B cell (primary cell): ENCODE measurements around the gene TBC1D30. TPM values are rescaled to one million over a fixed set of nuclear protein-coding genes. Genes with fewer than 3 reads are reported as not detected.

Experiments used
- ATAC-seq: fragments of 200-7000 bp; cut with Tn5 transposase; one replicate; pipeline ENCODE4 v1.10.0; 2021; ENCODE audit warnings: low read depth, mild to moderate bottlenecking, moderate number of reproducible peaks, moderate library complexity
- CTCF ChIA-PET: fragments of 350-600 bp; sonication (Branson Sonifier 250); formaldehyde crosslinking; loops from one replicate; lab custom pipeline; 2021; ENCODE audit warnings: antibody characterized with exemption, inconsistent platforms; lab: Charles Lee
- POLR2A ChIA-PET: fragments of 350-600 bp; sonication (Branson Sonifier 250); formaldehyde crosslinking; loops from one replicate; lab custom pipeline; 2021; ENCODE audit warnings: antibody characterized with exemption; lab: Charles Lee
- DNase-seq: peaks from one replicate; pipeline ENCODE4 v3.0.0; 2013
- H2AFZ ChIP-seq: 2 replicates; pipeline ENCODE4 v1.6.1; 2012; ENCODE audit warnings: mild to moderate bottlenecking, low read depth, low read length; ENCODE audit not compliant: insufficient read depth, poor library complexity, severe bottlenecking
- H3K27ac ChIP-seq, 2 donors: 1 replicate in 1 of 2; 2 replicates in 1 of 2; pipeline ENCODE4 v1.5.1; 2012 to 2013; ENCODE audit warnings: low read length in 2 of 2, mild to moderate bottlenecking in 2 of 2, moderate library complexity in 1 of 2
- H3K27me3 ChIP-seq, 4 experiments: fragments of 200-600 bp in 1 of 4; sonication (generic) in 1 of 4; replicated peaks in 1 of 4; 1 replicate in 2 of 4; 2 replicates in 2 of 4; pipeline versions ENCODE4 v1.6.1 to v1.7.0; 2013 to 2016; ENCODE audit warnings: low read length in 3 of 4, mild to moderate bottlenecking in 2 of 4, mixed read lengths in 1 of 4, moderate library complexity in 1 of 4; ENCODE audit not compliant: insufficient read depth in 4 of 4, control insufficient read depth in 3 of 4; ENCODE audit errors: control extremely low read depth in 1 of 4
- H3K36me3 ChIP-seq, 2 experiments: replicated peaks in 1 of 2; 1 replicate in 1 of 2; 2 replicates in 1 of 2; pipeline versions ENCODE4 v1.6.1 to v1.7.1; 2013; ENCODE audit warnings: low read length in 1 of 2; ENCODE audit not compliant: insufficient read depth in 2 of 2, control insufficient read depth in 1 of 2; ENCODE audit errors: control extremely low read depth in 1 of 2, extremely low read depth in 1 of 2
- H3K4me1 ChIP-seq, 2 donors: fragments of 200-600 bp in 1 of 2; sonication (generic) in 1 of 2; 1 replicate in 1 of 2; 2 replicates in 1 of 2; pipeline versions ENCODE4 v1.5.1 to v1.6.1; 2013 to 2017; ENCODE audit warnings: low read length in 2 of 2; ENCODE audit not compliant: control insufficient read depth in 2 of 2, insufficient read depth in 2 of 2
- H3K4me2 ChIP-seq: replicated peaks from 2 replicates; pipeline ENCODE3; 2012; ENCODE audit warnings: mild to moderate bottlenecking, low read depth, low read length; ENCODE audit not compliant: poor library complexity, severe bottlenecking
- H3K4me3 ChIP-seq, 5 experiments: fragments of 200-600 bp in 1 of 5; sonication (generic) in 1 of 5; 1 replicate in 3 of 5; 2 replicates in 2 of 5; pipeline versions ENCODE4 v1.5.1 to v1.7.0; 2011 to 2016; ENCODE audit warnings: low read length in 4 of 5, mild to moderate bottlenecking in 4 of 5, low read depth in 2 of 5, control low read depth in 1 of 5, moderate library complexity in 1 of 5; ENCODE audit not compliant: insufficient read depth in 1 of 5; ENCODE audit errors: control extremely low read depth in 1 of 5, extremely low read depth in 1 of 5
- H3K79me2 ChIP-seq: fragments of 200-600 bp; sonication (generic); one replicate; pipeline ENCODE4 v1.6.0; 2016; ENCODE audit warnings: low read length; ENCODE audit not compliant: control insufficient read depth, insufficient read depth
- H3K9ac ChIP-seq: fragments of 200-600 bp; sonication (generic); 2 replicates; pipeline ENCODE4 v1.6.1; 2017; ENCODE audit warnings: mild to moderate bottlenecking, low read length, moderate library complexity
- H3K9me3 ChIP-seq, 3 donors: one replicate each; pipeline versions ENCODE4 v1.6.1 to v1.7.1; 2013; ENCODE audit warnings: low read length in 2 of 3; ENCODE audit not compliant: control insufficient read depth in 2 of 3, insufficient read depth in 1 of 3; ENCODE audit errors: control extremely low read depth in 1 of 3
- H4K20me1 ChIP-seq: 2 replicates; pipeline ENCODE4 v1.6.0; 2012; ENCODE audit warnings: mild to moderate bottlenecking, low read length; ENCODE audit not compliant: insufficient read depth, control insufficient read depth, poor library complexity, severe bottlenecking
- H3K27ac Mint-ChIP-seq: one replicate; pipeline ENCODE4 v1.8.0; 2021; ENCODE audit warnings: mixed read lengths
- H3K27me3 Mint-ChIP-seq: one replicate; pipeline ENCODE4 v1.8.0; 2021; ENCODE audit warnings: mixed read lengths
- H3K4me1 Mint-ChIP-seq: one replicate; pipeline ENCODE4 v1.8.0; 2021; ENCODE audit warnings: mixed read lengths
- H3K4me3 Mint-ChIP-seq: one replicate; pipeline ENCODE4 v1.8.0; 2021; ENCODE audit warnings: mixed read lengths
- H3K9me3 Mint-ChIP-seq: one replicate; pipeline ENCODE4 v1.8.0; 2022; ENCODE audit warnings: mixed read lengths; ENCODE audit not compliant: insufficient read depth
- EZH2 ChIP-seq: IDR thresholded peaks from 2 replicates; pipeline ENCODE4 v1.6.1; 2012; ENCODE audit warnings: borderline replicate concordance, low read depth, mild to moderate bottlenecking, moderate library complexity, low read length; ENCODE audit not compliant: insufficient read depth, poor library complexity, severe bottlenecking
- WGBS: methylation state at CpG from one replicate; pipeline ENCODE4 v1.1.5; 2013; ENCODE audit warnings: missing lambda C conversion rate; ENCODE audit not compliant: insufficient coverage; 5-methylcytosine and 5-hydroxymethylcytosine counted together
- intact Hi-C: fragments of 100-400 bp; cut with micrococcal nuclease; formaldehyde crosslinking; loops from one replicate; pipeline ENCODE4 v1.10.0; 2022
- polyA plus RNA-seq: library from polyadenylated mRNA; depleted of rRNA; stranded (reverse); fragments of >200 nt; gene quantifications from 2 replicates; pipeline ENCODE4 v1.2.3, GENCODE V29; 2012
- total RNA-seq, 2 donors: library from RNA; stranded (reverse); fragments of 120-200 nt in 1 of 2; gene quantifications; 1 replicate in 1 of 2; 2 replicates in 1 of 2; pipeline versions ENCODE4 v1.2.3 to v1.2.4, GENCODE V29; 2013 to 2022
- TF ChIP-seq, protein P1 (sequence below): fragments of 200-600 bp; IDR thresholded peaks from one replicate; pipeline ENCODE4 v1.8.0; 2022; ENCODE audit warnings: antibody characterized with exemption, mild to moderate bottlenecking

TBC1D30 gene
- total and polyA plus RNA-seq, 2 donors (not counting 1 experiment from before 2014, with no cell fraction given), result 0.06 to 0.10 TPM

- Histone ChIP-seq H4K20me1 (no peaks in the 10 kb centered on the region), H3K36me3 (no peaks in the 10 kb centered on the region), H3K9me3 (no peaks in the 10 kb centered on the region), H3K4me1 (no peaks in the 10 kb centered on the region), H3K27ac (no peak overlapping the region), H3K9ac (no peak overlapping the region), H3K27me3 (no peaks in the 10 kb centered on the region), H3K79me2 (no peaks in the 10 kb centered on the region), H3K4me2 (no peak overlapping the region), H3K4me3 (no peak overlapping the region), H2AFZ (no peak overlapping the region)
- peaks cover 15% of the 10 kb centered on the region for H3K27me3 Mint-ChIP-seq
- no peak overlapping the region for H3K4me3 Mint-ChIP-seq
- intact Hi-C loops, result no loop called here
- no peak overlapping the region for H3K27ac Mint-ChIP-seq
- no CpG with 5 or more reads among the region's 2 CpGs for WGBS
- no peaks in the 10 kb centered on the region for H3K9me3 Mint-ChIP-seq
- ChIA-PET CTCF (no interaction called here), POLR2A (no interaction called here)
- ATAC-seq, result no peak
- no peak for DNase-seq
- H3K4me1 Mint-ChIP-seq, result no peaks in the 10 kb centered on the region
- TF ChIP-seq, protein P1, sequence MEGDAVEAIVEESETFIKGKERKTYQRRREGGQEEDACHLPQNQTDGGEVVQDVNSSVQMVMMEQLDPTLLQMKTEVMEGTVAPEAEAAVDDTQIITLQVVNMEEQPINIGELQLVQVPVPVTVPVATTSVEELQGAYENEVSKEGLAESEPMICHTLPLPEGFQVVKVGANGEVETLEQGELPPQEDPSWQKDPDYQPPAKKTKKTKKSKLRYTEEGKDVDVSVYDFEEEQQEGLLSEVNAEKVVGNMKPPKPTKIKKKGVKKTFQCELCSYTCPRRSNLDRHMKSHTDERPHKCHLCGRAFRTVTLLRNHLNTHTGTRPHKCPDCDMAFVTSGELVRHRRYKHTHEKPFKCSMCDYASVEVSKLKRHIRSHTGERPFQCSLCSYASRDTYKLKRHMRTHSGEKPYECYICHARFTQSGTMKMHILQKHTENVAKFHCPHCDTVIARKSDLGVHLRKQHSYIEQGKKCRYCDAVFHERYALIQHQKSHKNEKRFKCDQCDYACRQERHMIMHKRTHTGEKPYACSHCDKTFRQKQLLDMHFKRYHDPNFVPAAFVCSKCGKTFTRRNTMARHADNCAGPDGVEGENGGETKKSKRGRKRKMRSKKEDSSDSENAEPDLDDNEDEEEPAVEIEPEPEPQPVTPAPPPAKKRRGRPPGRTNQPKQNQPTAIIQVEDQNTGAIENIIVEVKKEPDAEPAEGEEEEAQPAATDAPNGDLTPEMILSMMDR, result no peak
- no peak for TF ChIP-seq EZH2
These were observed 94.4 kb downstream of the TBC1D30 start for GRCh38 chr12:64918801-64919200.

DNA sequence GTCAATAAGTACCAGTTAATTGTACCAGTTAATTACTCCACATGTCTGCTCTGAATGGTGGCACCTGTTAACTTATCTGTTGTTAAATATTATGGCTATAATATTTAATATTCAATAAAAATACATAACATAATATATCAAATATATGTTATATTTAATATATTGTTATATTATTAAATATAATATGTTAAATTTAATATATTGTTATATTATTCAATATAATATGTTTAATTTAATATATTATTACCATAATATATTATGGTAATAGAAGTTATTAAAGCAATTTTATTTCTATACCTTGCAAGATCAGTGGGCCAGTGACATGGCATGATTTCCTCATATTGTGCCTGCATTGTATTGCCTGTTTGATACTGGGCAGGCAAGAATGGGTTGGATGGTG is 98.4 kb downstream of the TBC1D30 start:
- no peak overlapping the region for H3K4me3 Mint-ChIP-seq
- H3K9me3 Mint-ChIP-seq, result no peaks in the 10 kb centered on the region
- H3K27ac Mint-ChIP-seq, result no peak overlapping the region
- Histone ChIP-seq H3K4me1 (no peaks in the 10 kb centered on the region), H3K27me3 (no peaks in the 10 kb centered on the region), H3K9me3 (no peaks in the 10 kb centered on the region), H3K4me2 (no peak overlapping the region), H3K9ac (no peak overlapping the region), H3K27ac (no peak overlapping the region), H3K36me3 (no peaks in the 10 kb centered on the region), H3K79me2 (no peaks in the 10 kb centered on the region), H4K20me1 (no peaks in the 10 kb centered on the region), H2AFZ (no peak overlapping the region), H3K4me3 (no peak overlapping the region)
- DNase-seq, result no peak
- no peaks in the 10 kb centered on the region for H3K4me1 Mint-ChIP-seq
- POLR2A ChIA-PET, result no interaction called here
- H3K27me3 Mint-ChIP-seq, result peaks cover 26% of the 10 kb centered on the region
- CTCF ChIA-PET, result no interaction called here
- ATAC-seq, result no peak
- intact Hi-C loops, result no loop called here
- TF ChIP-seq EZH2, result no peak
- TF ChIP-seq, protein P1, result no peak
